Dendritic cell treated with granulocyte-macrophage colony-stimulating factor and Interleukin-4, amounts not matched to agents 40 ng/mL and 50 ng/mL, for 4 days (primary cell): ENCODE measurements around the gene SYNPO2.
"Not testable (repeated sequence)": the region's sequence is repeated elsewhere in the genome, so short reads cannot be mapped to it uniquely, and the experiment has no call there.

Experiments used
- H3K27ac Mint-ChIP-seq: one replicate; pipeline ENCODE4 v1.8.0; 2022; ENCODE audit warnings: mild to moderate bottlenecking, mixed read lengths
- H3K27me3 Mint-ChIP-seq: one replicate; pipeline ENCODE4 v1.8.0; 2022; ENCODE audit warnings: mild to moderate bottlenecking, mixed read lengths
- H3K36me3 Mint-ChIP-seq: one replicate; pipeline ENCODE4 v1.8.0; 2022; ENCODE audit warnings: low read depth, mixed read lengths
- H3K4me1 Mint-ChIP-seq: one replicate; pipeline ENCODE4 v1.8.0; 2022; ENCODE audit warnings: low read depth, mixed read lengths
- H3K4me3 Mint-ChIP-seq: one replicate; pipeline ENCODE4 v1.8.0; 2022; ENCODE audit warnings: mild to moderate bottlenecking, moderate library complexity, mixed read lengths
- H3K9me3 Mint-ChIP-seq: one replicate; pipeline ENCODE4 v1.8.0; 2022; ENCODE audit warnings: mixed read lengths
- intact Hi-C: fragments of 100-400 bp; cut with micrococcal nuclease; formaldehyde crosslinking; loops from one replicate; pipeline ENCODE4 v1.15.0; 2022

The SYNPO2 gene

DNA sequence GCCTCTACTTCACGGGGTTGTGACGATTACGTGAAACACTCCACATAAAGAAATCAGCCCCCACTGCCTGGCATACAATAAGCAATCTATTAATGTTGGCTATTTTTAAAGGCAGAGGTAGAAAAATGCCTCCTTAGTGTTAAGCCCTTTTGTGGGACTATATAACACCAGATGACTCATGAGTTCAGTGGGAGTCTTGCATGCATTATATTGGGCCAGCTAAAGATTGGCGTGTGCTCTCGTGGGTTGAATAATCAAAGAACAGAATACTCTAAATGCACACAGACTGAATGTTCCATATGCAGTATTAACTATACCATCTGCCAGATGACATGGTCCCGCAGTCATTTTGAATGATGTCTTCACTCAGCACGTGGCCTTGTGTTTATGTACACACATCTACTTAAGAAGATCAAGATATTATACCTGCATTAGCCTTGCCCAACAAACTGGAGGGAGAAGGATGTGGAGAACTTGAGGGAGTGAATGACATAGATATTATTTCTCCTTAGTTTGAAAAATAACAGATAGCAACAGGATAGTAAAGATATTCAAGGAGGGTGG lies 162.0 kb downstream of the SYNPO2 start:
- H3K4me3 Mint-ChIP-seq: no peak overlapping the region
- H3K27me3 Mint-ChIP-seq: no peaks in the 10 kb centered on the region
- H3K36me3 Mint-ChIP-seq: no peaks in the 10 kb centered on the region
- H3K4me1 Mint-ChIP-seq: no peaks in the 10 kb centered on the region
- no peaks in the 10 kb centered on the region for H3K9me3 Mint-ChIP-seq
- no peak overlapping the region for H3K27ac Mint-ChIP-seq
- intact Hi-C loops: no loop called here

DNA sequence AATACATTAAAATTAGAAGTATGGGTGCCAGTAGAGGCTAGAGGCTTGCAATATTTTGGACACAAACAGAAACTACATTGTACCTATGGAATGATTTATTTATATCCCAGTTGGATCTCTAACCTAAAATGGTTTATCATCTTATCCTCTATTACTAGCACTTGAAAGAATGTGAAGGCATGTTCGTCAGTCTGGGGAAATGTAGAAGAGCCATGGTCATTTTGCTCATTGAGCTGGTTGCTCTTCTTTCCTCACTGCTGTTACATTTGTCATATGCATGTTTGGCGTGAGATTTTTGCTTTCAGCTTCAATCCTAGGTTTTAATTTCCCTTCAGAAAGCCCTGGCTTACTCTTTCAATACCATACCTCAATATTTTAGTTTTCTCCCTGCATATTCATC lies 164.6 kb downstream of the SYNPO2 start:
- intact Hi-C loops: no loop called here
- no peak overlapping the region for H3K27ac Mint-ChIP-seq
- H3K36me3 Mint-ChIP-seq: no peaks in the 10 kb centered on the region
- H3K27me3 Mint-ChIP-seq: no peaks in the 10 kb centered on the region
- H3K4me3 Mint-ChIP-seq: no peak overlapping the region
- H3K9me3 Mint-ChIP-seq: no peaks in the 10 kb centered on the region
- no peaks in the 10 kb centered on the region for H3K4me1 Mint-ChIP-seq

DNA sequence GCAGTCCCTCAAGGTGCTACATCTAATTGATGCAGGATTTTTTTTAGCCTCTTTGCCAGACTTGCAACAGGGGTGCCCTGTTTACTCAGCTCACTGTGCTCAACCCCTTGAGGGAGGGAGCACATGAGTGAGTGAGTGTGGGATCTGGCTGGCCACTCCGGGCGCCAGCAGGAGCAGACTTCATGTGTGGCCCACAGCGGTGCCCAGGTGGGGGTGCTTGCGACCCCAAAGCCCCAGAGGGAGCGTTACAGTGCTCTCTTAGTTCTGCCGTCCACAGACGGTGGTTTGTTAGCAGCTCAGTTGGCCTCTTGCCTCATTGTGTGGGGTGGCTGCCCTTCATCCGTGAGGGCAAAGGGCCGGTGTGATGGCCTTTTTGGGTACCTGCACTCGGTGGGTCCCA lies 165.3 kb downstream of the SYNPO2 start:
- Mint-ChIP-seq H3K27me3 (no peaks in the 10 kb centered on the region), H3K4me3 (no peak overlapping the region), H3K36me3 (no peaks in the 10 kb centered on the region), H3K4me1 (no peaks in the 10 kb centered on the region), H3K27ac (no peak overlapping the region), H3K9me3 (no peaks in the 10 kb centered on the region)
- intact Hi-C loops: no loop called here

DNA sequence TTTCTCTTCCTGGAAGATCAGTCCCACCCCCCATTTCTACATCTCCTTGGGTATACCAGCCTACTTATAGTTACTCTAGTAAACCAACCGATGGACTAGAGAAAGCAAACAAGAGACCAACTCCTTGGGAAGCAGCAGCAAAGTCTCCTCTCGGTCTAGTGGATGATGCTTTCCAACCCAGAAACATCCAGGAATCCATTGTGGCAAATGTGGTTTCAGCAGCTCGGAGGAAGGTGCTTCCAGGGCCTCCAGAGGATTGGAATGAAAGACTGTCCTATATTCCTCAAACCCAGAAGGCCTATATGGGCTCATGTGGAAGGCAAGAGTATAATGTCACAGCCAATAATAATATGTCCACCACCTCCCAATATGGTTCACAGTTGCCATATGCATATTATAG lies 168.8 kb downstream of the SYNPO2 start:
- H3K9me3 Mint-ChIP-seq: no peaks in the 10 kb centered on the region
- H3K36me3 Mint-ChIP-seq: no peaks in the 10 kb centered on the region
- intact Hi-C loops: no loop called here
- no peaks in the 10 kb centered on the region for H3K27me3 Mint-ChIP-seq
- no peak overlapping the region for H3K27ac Mint-ChIP-seq
- no peak overlapping the region for H3K4me3 Mint-ChIP-seq
- H3K4me1 Mint-ChIP-seq: no peaks in the 10 kb centered on the region

DNA sequence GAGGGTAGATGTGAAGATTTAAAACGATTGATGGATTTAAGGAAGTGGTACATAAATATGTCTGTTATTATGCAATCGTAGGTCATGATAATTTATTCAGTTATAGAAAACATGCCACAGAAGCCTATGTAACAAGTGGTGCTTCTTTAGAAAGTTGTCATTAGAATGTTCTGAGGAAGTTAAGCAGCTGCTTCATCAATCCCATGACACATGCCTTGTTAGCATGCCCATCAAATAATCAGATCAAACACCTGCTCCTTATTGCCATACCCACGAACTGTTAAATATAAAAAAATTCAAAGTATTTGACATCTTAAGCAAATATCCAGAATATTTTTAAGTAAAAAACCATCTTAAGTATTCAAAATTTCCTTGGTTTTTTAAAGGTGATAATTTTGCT lies 170.6 kb downstream of the SYNPO2 start:
- no peaks in the 10 kb centered on the region for H3K4me1 Mint-ChIP-seq
- H3K9me3 Mint-ChIP-seq: no peaks in the 10 kb centered on the region
- H3K36me3 Mint-ChIP-seq: no peaks in the 10 kb centered on the region
- no peak overlapping the region for H3K4me3 Mint-ChIP-seq
- no peaks in the 10 kb centered on the region for H3K27me3 Mint-ChIP-seq
- intact Hi-C loops: no loop called here
- no peak overlapping the region for H3K27ac Mint-ChIP-seq

DNA sequence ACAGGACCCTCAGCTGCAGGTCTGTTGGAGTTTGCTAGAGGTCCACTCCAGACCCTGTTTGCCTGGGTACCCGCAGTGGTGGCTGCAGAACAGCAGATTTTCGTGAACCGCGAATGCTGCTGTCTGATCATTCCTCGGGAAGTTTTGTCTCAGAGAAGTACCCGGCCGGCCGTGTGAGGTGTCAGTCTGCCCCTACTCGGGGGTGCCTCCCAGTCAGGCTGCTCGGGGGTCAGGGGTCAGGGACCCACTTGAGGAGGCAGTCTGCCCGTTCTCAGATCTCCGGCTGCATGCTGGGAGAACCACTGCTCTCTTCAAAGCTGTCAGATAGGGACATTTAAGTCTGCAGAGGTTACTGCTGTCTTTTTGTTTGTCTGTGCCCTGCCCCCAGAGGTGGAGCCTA lies 178.5 kb downstream of the SYNPO2 start:
- not testable (repeated sequence) for H3K36me3 Mint-ChIP-seq

DNA sequence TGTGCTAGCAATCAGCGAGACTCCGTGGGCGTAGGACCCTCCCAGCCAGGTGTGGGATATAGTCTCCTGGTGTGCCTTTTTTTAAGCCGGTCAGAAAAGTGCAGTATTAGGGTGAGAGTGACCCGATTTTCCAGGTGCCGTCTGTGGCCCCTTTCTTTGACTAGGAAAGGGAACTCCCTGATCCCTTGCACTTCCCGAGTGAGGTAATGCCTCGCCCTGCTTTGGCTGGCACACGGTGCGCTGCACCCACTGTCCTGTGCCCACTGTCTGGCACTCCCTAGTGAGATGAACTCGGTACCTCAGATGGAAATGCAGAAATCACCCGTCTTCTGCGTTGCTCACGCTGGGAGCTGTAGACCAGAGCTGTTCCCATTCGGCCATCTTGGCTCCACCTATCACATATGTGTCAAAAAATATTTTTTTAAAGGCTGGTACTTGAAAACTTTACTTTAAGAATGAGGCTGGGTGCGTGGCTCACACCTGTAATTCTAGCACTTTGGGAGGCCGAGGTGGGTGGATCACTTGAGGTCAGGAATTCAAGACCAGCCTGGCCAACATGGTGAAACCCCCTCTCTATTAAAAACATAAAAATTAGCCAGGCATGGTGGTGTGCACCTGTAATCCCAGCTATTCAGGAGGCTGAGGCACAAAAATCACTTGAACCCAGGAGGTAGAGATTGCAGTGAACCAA lies 179.2 kb downstream of the SYNPO2 start:
- H3K36me3 Mint-ChIP-seq, H3K4me1 Mint-ChIP-seq, intact Hi-C loops, H3K27me3 Mint-ChIP-seq, H3K9me3 Mint-ChIP-seq, H3K4me3 Mint-ChIP-seq, H3K27ac Mint-ChIP-seq: not testable (repeated sequence)

More for the DNA sequence above, 178.5 kb downstream of the SYNPO2 start:
- H3K27me3 Mint-ChIP-seq, H3K4me1 Mint-ChIP-seq, intact Hi-C loops, H3K9me3 Mint-ChIP-seq, H3K27ac Mint-ChIP-seq, H3K4me3 Mint-ChIP-seq: not testable (repeated sequence)

DNA sequence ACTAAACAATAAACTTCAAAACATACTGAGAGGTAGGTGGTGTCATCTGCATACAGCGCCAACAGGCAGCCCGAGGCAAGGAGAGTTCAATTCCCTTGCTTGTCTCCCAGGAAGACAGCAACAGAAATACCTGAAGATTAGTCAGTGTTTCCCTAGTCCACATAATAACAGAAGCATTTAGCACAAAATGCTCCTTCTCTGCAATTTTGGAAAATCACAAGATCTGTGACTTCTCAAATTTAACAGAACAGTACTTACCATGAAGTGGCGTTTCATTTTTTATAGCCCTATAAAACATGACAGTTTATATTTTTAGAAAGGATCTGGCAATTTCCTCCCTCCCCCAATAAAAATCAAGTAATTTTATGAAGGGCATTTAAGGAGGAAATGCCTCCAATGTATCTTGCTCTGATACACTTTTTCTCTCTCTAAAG lies 179.9 kb downstream of the SYNPO2 start:
- Mint-ChIP-seq H3K9me3 (peaks cover 9% of the 10 kb centered on the region), H3K27ac (no peak overlapping the region), H3K27me3 (no peaks in the 10 kb centered on the region), H3K4me1 (no peaks in the 10 kb centered on the region), H3K4me3 (no peak overlapping the region), H3K36me3 (no peaks in the 10 kb centered on the region)
- intact Hi-C loops: no loop called here

DNA sequence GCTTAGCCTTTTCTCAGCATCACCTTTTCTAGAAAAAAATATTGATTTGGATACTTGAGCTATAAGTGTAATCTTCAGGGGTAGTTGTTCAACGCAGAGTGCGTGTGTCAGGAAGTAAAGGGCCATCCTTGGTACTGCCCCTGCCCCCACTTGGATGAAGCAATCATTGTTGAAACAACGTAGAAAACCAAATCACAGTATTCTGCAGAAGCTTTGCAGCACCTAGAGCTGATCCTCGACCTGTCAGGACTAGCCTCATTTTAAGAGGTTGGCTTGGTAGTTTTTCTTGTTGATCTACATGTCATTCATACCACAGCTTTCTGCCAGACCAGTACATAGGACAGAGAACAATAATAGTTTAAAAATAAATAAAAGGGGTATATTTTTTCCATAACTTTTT lies 181.6 kb downstream of the SYNPO2 start:
- no peaks in the 10 kb centered on the region for H3K36me3 Mint-ChIP-seq
- intact Hi-C loops: no loop called here
- H3K27me3 Mint-ChIP-seq: no peaks in the 10 kb centered on the region
- H3K27ac Mint-ChIP-seq: no peak overlapping the region
- H3K4me3 Mint-ChIP-seq: no peak overlapping the region
- no peaks in the 10 kb centered on the region for H3K4me1 Mint-ChIP-seq
- H3K9me3 Mint-ChIP-seq: peaks cover 13% of the 10 kb centered on the region

DNA sequence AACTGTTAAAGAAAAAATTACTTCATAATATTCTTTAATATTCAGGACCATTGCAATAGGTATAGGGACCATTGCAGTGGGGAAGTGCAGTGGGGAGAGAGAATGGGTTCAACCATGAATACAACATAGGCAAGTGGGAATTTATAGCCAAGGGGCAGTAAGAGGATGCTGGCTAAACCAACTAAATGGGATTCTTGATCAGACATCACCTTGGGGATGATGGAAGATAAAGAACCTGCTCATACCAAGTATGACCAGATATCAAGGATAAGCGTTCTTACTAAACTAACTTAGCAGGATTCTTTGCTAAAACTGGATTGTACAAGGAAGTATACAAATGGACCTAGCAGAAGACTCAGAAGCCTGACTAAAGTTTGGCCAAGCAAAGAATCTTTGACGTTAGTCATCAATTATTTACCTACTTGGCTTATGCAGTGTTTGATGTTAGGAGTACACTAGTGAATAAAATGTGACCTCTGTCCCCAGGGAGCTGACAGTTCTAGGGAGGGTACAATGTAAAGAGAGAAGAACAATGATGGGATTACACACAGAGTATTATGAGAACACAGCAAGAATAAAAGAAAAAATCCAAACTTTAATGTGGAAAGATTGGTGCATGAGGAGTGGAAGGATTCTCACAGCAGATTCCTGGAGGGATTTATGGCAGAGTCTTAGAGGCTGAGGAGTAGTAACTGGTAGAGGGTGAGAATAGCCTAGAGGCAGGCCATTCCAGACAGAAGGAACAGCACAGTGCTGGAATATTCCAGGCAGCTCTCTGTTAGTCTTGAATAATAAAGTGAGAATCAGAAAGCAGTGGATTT lies 192.3 kb downstream of the SYNPO2 start:
- no peaks in the 10 kb centered on the region for H3K4me1 Mint-ChIP-seq
- no peak overlapping the region for H3K27ac Mint-ChIP-seq
- H3K27me3 Mint-ChIP-seq: peaks cover 3% of the 10 kb centered on the region
- no peaks in the 10 kb centered on the region for H3K36me3 Mint-ChIP-seq
- no peaks in the 10 kb centered on the region for H3K9me3 Mint-ChIP-seq
- intact Hi-C loops: no loop called here
- no peak overlapping the region for H3K4me3 Mint-ChIP-seq

DNA sequence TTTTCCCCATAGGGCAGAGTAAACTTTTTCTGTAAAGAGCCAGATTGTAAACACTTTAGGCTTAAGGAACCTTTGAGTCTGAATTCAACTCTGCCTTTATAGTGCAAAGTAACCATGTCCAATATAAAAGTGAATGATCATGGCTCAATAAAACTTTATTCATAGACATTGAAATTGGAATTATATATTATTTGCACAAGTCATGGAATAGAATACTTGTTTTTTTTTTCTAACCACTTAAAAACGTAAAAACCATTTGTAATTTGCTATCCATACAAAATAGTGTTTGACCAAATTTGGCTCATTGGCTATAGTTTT lies 192.8 kb downstream of the SYNPO2 start:
- intact Hi-C loops: no loop called here
- peaks cover 3% of the 10 kb centered on the region for H3K27me3 Mint-ChIP-seq
- H3K9me3 Mint-ChIP-seq: no peaks in the 10 kb centered on the region
- H3K4me1 Mint-ChIP-seq: no peaks in the 10 kb centered on the region
- H3K36me3 Mint-ChIP-seq: no peaks in the 10 kb centered on the region
- H3K27ac Mint-ChIP-seq: no peak overlapping the region
- H3K4me3 Mint-ChIP-seq: no peak overlapping the region

DNA sequence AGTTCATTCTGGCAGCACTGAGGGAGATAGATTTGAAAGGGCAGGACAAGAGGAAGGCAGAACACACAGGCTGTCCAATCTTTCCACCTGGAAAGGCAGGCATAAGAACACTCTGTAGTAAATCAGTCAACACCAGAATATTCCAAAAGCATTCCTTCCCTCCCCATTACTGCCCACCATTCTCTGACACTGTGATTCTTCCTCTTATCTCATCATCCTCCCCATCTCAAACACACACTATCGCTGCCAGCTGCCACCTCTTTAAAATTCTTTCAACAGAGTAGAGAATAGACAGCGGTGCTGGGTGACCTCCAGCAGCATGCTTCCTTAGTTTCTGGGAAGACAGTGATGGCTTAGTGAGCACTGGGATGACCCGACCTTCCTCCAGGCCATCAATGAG lies 193.3 kb downstream of the SYNPO2 start:
- Mint-ChIP-seq H3K4me3 (no peak overlapping the region), H3K27ac (no peak overlapping the region), H3K27me3 (peaks cover 3% of the 10 kb centered on the region), H3K9me3 (no peaks in the 10 kb centered on the region), H3K36me3 (no peaks in the 10 kb centered on the region), H3K4me1 (no peaks in the 10 kb centered on the region)
- intact Hi-C loops: no loop called here

DNA sequence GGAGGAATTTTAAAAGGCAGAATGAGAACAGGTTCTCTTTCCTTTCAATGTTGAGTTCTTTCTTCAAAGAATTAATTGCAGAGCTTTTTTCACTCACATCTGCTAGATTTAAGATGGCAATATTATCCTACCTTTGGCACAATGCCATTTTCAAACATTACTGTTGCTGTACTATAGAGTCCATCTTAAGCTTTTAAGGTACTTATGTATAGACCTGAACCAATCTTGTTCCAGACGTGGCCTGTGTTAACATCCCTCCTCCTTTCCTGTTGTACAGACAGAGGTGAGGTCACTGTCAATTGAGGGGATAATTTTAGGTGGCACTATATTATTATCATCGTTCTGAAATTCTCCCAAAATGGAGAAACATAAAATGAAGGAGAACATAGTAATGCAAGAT lies 194.0 kb downstream of the SYNPO2 start:
- intact Hi-C loops: no loop called here
- Mint-ChIP-seq H3K27me3 (peaks cover 3% of the 10 kb centered on the region), H3K4me1 (no peaks in the 10 kb centered on the region), H3K27ac (no peak overlapping the region), H3K9me3 (no peaks in the 10 kb centered on the region), H3K36me3 (no peaks in the 10 kb centered on the region), H3K4me3 (no peak overlapping the region)

DNA sequence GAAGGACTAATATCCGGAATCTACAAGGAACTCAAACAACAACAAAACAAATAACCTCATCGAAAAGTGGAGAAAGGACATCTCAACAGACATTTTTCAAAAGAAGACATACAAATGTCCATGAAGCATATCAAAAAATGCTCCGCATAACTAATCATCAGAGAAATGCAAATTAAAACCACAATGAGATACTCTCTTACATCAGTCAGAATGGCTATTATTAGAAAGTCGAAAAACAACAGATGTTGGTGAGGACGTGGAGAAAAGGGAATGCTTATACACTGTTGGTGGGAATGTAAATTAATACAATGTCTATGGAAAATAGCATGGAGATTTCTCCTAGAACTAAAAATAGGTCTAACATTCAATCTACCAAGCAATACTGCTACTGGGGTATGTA lies 195.9 kb downstream of the SYNPO2 start:
- peaks cover 3% of the 10 kb centered on the region for H3K27me3 Mint-ChIP-seq
- H3K27ac Mint-ChIP-seq: no peak overlapping the region
- no peaks in the 10 kb centered on the region for H3K36me3 Mint-ChIP-seq
- H3K4me1 Mint-ChIP-seq: no peaks in the 10 kb centered on the region
- intact Hi-C loops: no loop called here
- H3K4me3 Mint-ChIP-seq: no peak overlapping the region
- H3K9me3 Mint-ChIP-seq: no peaks in the 10 kb centered on the region
